Ovary (tissue), 3 donors: ENCODE results near the gene KCTD10.

Source experiments
- CTCF ChIP-seq, 3 donors: fragments of 450-650 bp in 2 of 3; fragments of 200-600 bp in 1 of 3; IDR thresholded peaks; one replicate each; pipeline versions ENCODE4 v1.5.1 to v1.8.0; 2016 to 2022; ENCODE audit warnings: antibody characterized with exemption in 3 of 3, mild to moderate bottlenecking in 1 of 3
- EP300 ChIP-seq: sonication (generic); formaldehyde crosslinking; IDR thresholded peaks from one replicate; pipeline ENCODE4 v1.6.1; 2017; ENCODE audit warnings: antibody characterized with exemption
- POLR2A ChIP-seq: fragments of 450-650 bp; IDR thresholded peaks from one replicate; pipeline ENCODE4 v1.6.1; 2017; ENCODE audit warnings: antibody characterized with exemption, mild to moderate bottlenecking, moderate library complexity
- donor health status: DM: no; HTN: no; CAD: no.

- no peak for TF ChIP-seq EP300
- TF ChIP-seq CTCF (IDR thresholded peaks at IDR 0.05), result no peak
- no peak for TF ChIP-seq POLR2A
These were observed 5.4 kb upstream of the KCTD10 start for GRCh38 chr12:109482491-109482890.
